Endothelial cell of umbilical vein (primary cell): ENCODE measurements around the gene NEUROD4. TPM values are rescaled to one million over a fixed set of nuclear protein-coding genes. Genes with fewer than 3 reads are reported as not detected.

Source experiments
- BruUV-seq: library from RNA; stranded (reverse); fragments of 400-500 nt; replicated peaks from 2 replicates; lab custom pipeline; 2021; lab: Mats Ljungman, UMichigan
- CTCF ChIA-PET: fragments of 300-600, 350-600 bp; sonication (Branson Sonifier 250); formaldehyde crosslinking; loops from one replicate; lab custom pipeline; 2021; ENCODE audit warnings: antibody characterized with exemption, inconsistent platforms; lab: Charles Lee
- POLR2A ChIA-PET: fragments of 300-600, 350-600 bp; sonication (Branson Sonifier 250); formaldehyde crosslinking; loops from one replicate; lab custom pipeline; 2021; ENCODE audit warnings: antibody characterized with exemption, inconsistent platforms; lab: Charles Lee
- DNase-seq: peaks from one replicate; pipeline ENCODE4 v3.0.0-alpha.2; 2011; ENCODE audit warnings: low read depth, low spot score
- FAIRE-seq: peaks from 2 replicates; lab custom pipeline; 2011; peaks lifted over from hg19 to GRCh38; lab: Jason Lieb, UNC
- H2AFZ ChIP-seq: 2 replicates; pipeline ENCODE4 v1.6.0; 2012; ENCODE audit warnings: low read depth, low read length, control low read depth, inconsistent platforms
- H3K27ac ChIP-seq: 2 replicates; pipeline ENCODE4 v1.5.1; 2011; ENCODE audit warnings: low read depth, mild to moderate bottlenecking, control low read depth, low read length, moderate library complexity; ENCODE audit not compliant: insufficient read depth
- H3K27me3 ChIP-seq, 2 experiments: 2 replicates each; pipeline versions ENCODE4 v1.6.0 to v1.6.1; 2011; ENCODE audit warnings: low read length in 2 of 2, mixed read lengths in 1 of 2; ENCODE audit not compliant: control insufficient read depth in 2 of 2, insufficient read depth in 2 of 2
- H3K36me3 ChIP-seq, 2 experiments: 2 replicates in 1 of 2; 3 replicates in 1 of 2; pipeline ENCODE4 v1.5.1; 2011; ENCODE audit warnings: low read length in 2 of 2, mild to moderate bottlenecking in 1 of 2, moderate library complexity in 1 of 2; ENCODE audit not compliant: control insufficient read depth in 2 of 2, insufficient read depth in 2 of 2; ENCODE audit errors: extremely low read depth in 1 of 2
- H3K4me1 ChIP-seq: 3 replicates; pipeline ENCODE4 v1.5.1; 2011; ENCODE audit warnings: mild to moderate bottlenecking, low read length; ENCODE audit not compliant: control insufficient read depth, insufficient read depth; ENCODE audit errors: extremely low read depth
- H3K4me2 ChIP-seq: 2 replicates; pipeline ENCODE4 v1.6.1; 2011; ENCODE audit warnings: low read length, control low read depth, mixed read lengths; ENCODE audit not compliant: insufficient read depth
- H3K4me3 ChIP-seq, 3 experiments: fragments of 200-600 bp in 1 of 3; sonication (generic), shearing (Covaris generic) in 1 of 3; replicated peaks in 1 of 3; 2 replicates each; pipeline ENCODE4 v1.5.1; 2011 to 2016; ENCODE audit warnings: control low read depth in 3 of 3, low read length in 3 of 3, mild to moderate bottlenecking in 2 of 3, inconsistent platforms in 1 of 3, low read depth in 1 of 3, moderate library complexity in 1 of 3; ENCODE audit not compliant: insufficient read depth in 1 of 3
- H3K79me2 ChIP-seq: 2 replicates; pipeline ENCODE4 v1.6.0; 2012; ENCODE audit warnings: low read length, inconsistent platforms; ENCODE audit not compliant: control insufficient read depth, insufficient read depth
- H3K9ac ChIP-seq: replicated peaks from 2 replicates; pipeline ENCODE3; 2011; ENCODE audit warnings: low read length, control low read depth; ENCODE audit not compliant: insufficient read depth; ENCODE audit errors: extremely low read depth
- H3K9me1 ChIP-seq: replicated peaks from 3 replicates; pipeline ENCODE4 v1.6.0; 2011; ENCODE audit warnings: mild to moderate bottlenecking, low read length; ENCODE audit not compliant: control insufficient read depth, insufficient read depth; ENCODE audit errors: extremely low read depth
- H3K9me3 ChIP-seq: replicated peaks from 2 replicates; pipeline ENCODE4 v1.5.1; 2012; ENCODE audit warnings: low read length, inconsistent platforms; ENCODE audit not compliant: control insufficient read depth, insufficient read depth
- H4K20me1 ChIP-seq: replicated peaks from 2 replicates; pipeline ENCODE3; 2011; ENCODE audit warnings: mild to moderate bottlenecking, low read length; ENCODE audit not compliant: control insufficient read depth, insufficient read depth; ENCODE audit errors: extremely low read depth
- CTCF ChIP-seq, 2 donors: IDR thresholded peaks; 1 replicate in 1 of 2; 2 replicates in 1 of 2; pipeline ENCODE4 v1.5.1; 2011; ENCODE audit warnings: low read length in 2 of 2, mild to moderate bottlenecking in 2 of 2, moderate library complexity in 2 of 2, control low read depth in 1 of 2, inconsistent platforms in 1 of 2, low read depth in 1 of 2; ENCODE audit not compliant: insufficient read depth in 1 of 2; ENCODE audit errors: extremely low read depth in 1 of 2
- EZH2 ChIP-seq: IDR thresholded peaks from 2 replicates; pipeline ENCODE4 v1.6.1; 2012; ENCODE audit warnings: borderline replicate concordance, low read depth, mild to moderate bottlenecking, moderate library complexity, low read length, inconsistent platforms; ENCODE audit not compliant: severe bottlenecking
- FOS ChIP-seq: IDR thresholded peaks from 2 replicates; pipeline ENCODE4 v1.6.1; 2011; ENCODE audit warnings: mild to moderate bottlenecking, low read length, moderate library complexity, borderline replicate concordance; ENCODE audit not compliant: insufficient read depth
- GATA2 ChIP-seq: IDR thresholded peaks from 2 replicates; pipeline ENCODE4 v1.7.0; 2011; ENCODE audit warnings: low read depth, mild to moderate bottlenecking, moderate library complexity, mixed read lengths, low read length; ENCODE audit not compliant: insufficient read length, insufficient read depth
- JUN ChIP-seq: IDR thresholded peaks from 2 replicates; pipeline ENCODE4 v1.6.1; 2011; ENCODE audit warnings: borderline replicate concordance, low read depth; ENCODE audit not compliant: insufficient read length, insufficient read depth
- MAX ChIP-seq: IDR thresholded peaks from 2 replicates; pipeline ENCODE4 v1.6.1; 2011; ENCODE audit not compliant: insufficient read depth, insufficient read length
- MYC ChIP-seq: IDR thresholded peaks from one replicate; pipeline ENCODE4 v1.6.1; 2011; ENCODE audit warnings: mild to moderate bottlenecking, low read depth, low read length
- POLR2A ChIP-seq: IDR thresholded peaks from 2 replicates; pipeline ENCODE4 v1.6.1; 2012; ENCODE audit warnings: low read depth, mild to moderate bottlenecking, control low read depth, low read length
- POLR2AphosphoS5 ChIP-seq: IDR thresholded peaks from 2 replicates; pipeline ENCODE4 v1.6.1; 2012; ENCODE audit warnings: low read depth, mild to moderate bottlenecking, control low read depth, low read length, moderate library complexity; ENCODE audit not compliant: insufficient read depth
- dilution Hi-C: fragments of 300-500 bp; cut with MboI; formaldehyde crosslinking; loops from one replicate; pipeline ENCODE4 v1.15.0; 2019; ENCODE audit warnings: low sequenced_read_pairs; ENCODE audit not compliant: extremely low pct_ligation_motif_present
- intact Hi-C: fragments of 100-400 bp; cut with micrococcal nuclease; formaldehyde crosslinking; loops from one replicate; pipeline ENCODE4 v1.10.0; 2022
- polyA plus RNA-seq, 4 experiments: library from polyadenylated mRNA; depleted of rRNA in 3 of 4; stranded (reverse) in 3 of 4; unstranded in 1 of 4; fragments of >200 nt; gene quantifications; 2 replicates each; pipeline versions ENCODE4 v1.2.1 to v1.2.3, GENCODE V29; 2011 to 2012; ENCODE audit warnings: missing spikeins in 1 of 4
- total RNA-seq: library from RNA; stranded (reverse); gene quantifications from 2 replicates; pipeline ENCODE4 v1.2.3, GENCODE V29; 2021

NEUROD4 gene
- total and polyA plus RNA-seq, 2 donors (not counting 3 experiments of a cell fraction or from before 2014, with no cell fraction given): not detected

- no peak for FAIRE-seq
- Histone ChIP-seq H4K20me1 (no peaks in the 10 kb centered on the region), H3K4me1 (no peaks in the 10 kb centered on the region), H3K9me3 (no peaks in the 10 kb centered on the region), H3K4me2 (no peak overlapping the region), H3K4me3 (no peak overlapping the region), H3K9me1 (no peaks in the 10 kb centered on the region), H3K79me2 (no peaks in the 10 kb centered on the region), H3K27ac (no peak overlapping the region), H3K36me3 (no peaks in the 10 kb centered on the region), H3K9ac (no peak overlapping the region), H3K27me3 (peaks cover under 1 to 13% of the 10 kb centered on the region in 2 experiments), H2AFZ (no peak overlapping the region)
- no TSS peak for BruUV-seq
- intact Hi-C loops: no loop called here
- TF ChIP-seq MYC (no peak), EZH2 (no peak), FOS (no peak), GATA2 (no peak), JUN (no peak), POLR2A (no peak), POLR2AphosphoS5 (no peak), CTCF (IDR thresholded peaks at IDR 0.05; ENCODE audit: extremely low read depth in 1 of 2, insufficient read depth in 1 of 2, low read depth in 1 of 2, low read length in 2 of 2) (no peak), MAX (no peak)
- ChIA-PET CTCF (interaction anchor here (1.4 to 2.1 kb wide), 2 partner anchors 13 to 92 kb away, joined by 3 to 10 read pairs; no protein-coding TSS in a partner anchor), POLR2A (no interaction called here)
- dilution Hi-C loops: no loop called here
- no peak for DNase-seq
Measured at GRCh38 chr12:54980341-54980740, 39.4 kb upstream of the NEUROD4 start.
